ENCODE results near the gene ANKRD53. TPM values are rescaled to one million over a fixed set of nuclear protein-coding genes. Genes with fewer than 3 reads are reported as not detected.

ANKRD53 gene
- polyA plus RNA-seq, 1 donor from 2014 or later, result not detected

GRCh38 chr2:70962885-70963878, 15.2 kb upstream of the ANKRD53 start:
- Histone ChIP-seq H2AFZ (ENCODE audit: low read depth, low read length) (no peak overlapping the region), H4K20me1 (ENCODE audit: insufficient read depth) (no peaks in the 10 kb centered on the region), H3F3A (ENCODE audit: insufficient read depth, low read length, poor library complexity, severe bottlenecking) (no peaks in the 10 kb centered on the region), H3K27ac (ENCODE audit: low read length) (no peak overlapping the region), H3K4me3 (ENCODE audit: low read length) (no peak overlapping the region), H3K9ac (ENCODE audit: low read length) (no peak overlapping the region), H3K4me2 (ENCODE audit: low read length) (no peak overlapping the region), H3K36me3 (ENCODE audit: insufficient read depth, low read length) (no peaks in the 10 kb centered on the region), H3K9me3 (ENCODE audit: low read length) (no peaks in the 10 kb centered on the region), H3K27me3 (ENCODE audit: insufficient read depth, low read depth, low read length) (peaks cover 41% of the 10 kb centered on the region), H3K79me2 (replicated peaks; ENCODE audit: insufficient read depth, low read length) (no peaks in the 10 kb centered on the region), H3K9me2 (ENCODE audit: insufficient read depth, low read length) (no peaks in the 10 kb centered on the region)
- no peak for TF ChIP-seq TAF1 (IDR thresholded peaks at IDR 0.05; ENCODE audit: low read depth)
- no peak for TF ChIP-seq EP300 (conservative IDR thresholded peaks at IDR 0.05; ENCODE audit: poor library complexity, severe bottlenecking)
- no peak for TF ChIP-seq MXI1 (conservative IDR thresholded peaks at IDR 0.05; ENCODE audit: poor library complexity, severe bottlenecking)
- TF ChIP-seq REST (IDR thresholded peaks at IDR 0.05; ENCODE audit: borderline replicate concordance), result no peak
- TF ChIP-seq EZH2 (IDR thresholded peaks at IDR 0.05; ENCODE audit: borderline replicate concordance, insufficient read depth, low read length, poor library complexity, severe bottlenecking), result no peak
- no peak for TF ChIP-seq SMC3 (conservative IDR thresholded peaks at IDR 0.05; ENCODE audit: poor library complexity)
- TF ChIP-seq CTCF (IDR thresholded peaks at IDR 0.05; ENCODE audit: poor library complexity, severe bottlenecking), result no peak
- TF ChIP-seq RAD21 (conservative IDR thresholded peaks at IDR 0.05), result no peak

- Histone ChIP-seq H3K27ac (ENCODE audit: low read length) (no peak overlapping the region), H3K9me2 (ENCODE audit: insufficient read depth, low read length) (no peaks in the 10 kb centered on the region), H3F3A (ENCODE audit: insufficient read depth, low read length, poor library complexity, severe bottlenecking) (no peaks in the 10 kb centered on the region), H4K20me1 (ENCODE audit: insufficient read depth) (no peaks in the 10 kb centered on the region), H3K9ac (ENCODE audit: low read length) (no peak overlapping the region), H3K27me3 (ENCODE audit: insufficient read depth, low read depth, low read length) (peaks cover 41% of the 10 kb centered on the region), H3K9me3 (ENCODE audit: low read length) (no peaks in the 10 kb centered on the region), H3K79me2 (replicated peaks; ENCODE audit: insufficient read depth, low read length) (no peaks in the 10 kb centered on the region), H3K4me2 (ENCODE audit: low read length) (no peak overlapping the region), H3K4me3 (ENCODE audit: low read length) (no peak overlapping the region), H3K36me3 (ENCODE audit: insufficient read depth, low read length) (no peaks in the 10 kb centered on the region), H2AFZ (ENCODE audit: low read depth, low read length) (no peak overlapping the region)
- no peak for TF ChIP-seq SMC3 (conservative IDR thresholded peaks at IDR 0.05; ENCODE audit: poor library complexity)
- no peak for TF ChIP-seq POLR2AphosphoS5 (IDR thresholded peaks at IDR 0.05)
- no peak for TF ChIP-seq EP300 (conservative IDR thresholded peaks at IDR 0.05; ENCODE audit: poor library complexity, severe bottlenecking)
- no peak for TF ChIP-seq TAF1 (IDR thresholded peaks at IDR 0.05; ENCODE audit: low read depth)
- TF ChIP-seq EZH2 (IDR thresholded peaks at IDR 0.05; ENCODE audit: borderline replicate concordance, insufficient read depth, low read length, poor library complexity, severe bottlenecking), result no peak
- TF ChIP-seq RAD21 (conservative IDR thresholded peaks at IDR 0.05), result no peak
- TF ChIP-seq REST (IDR thresholded peaks at IDR 0.05; ENCODE audit: borderline replicate concordance), result no peak
- no peak for TF ChIP-seq MXI1 (conservative IDR thresholded peaks at IDR 0.05; ENCODE audit: poor library complexity, severe bottlenecking)
- TF ChIP-seq CTCF (IDR thresholded peaks at IDR 0.05; ENCODE audit: poor library complexity, severe bottlenecking), result no peak
Observed at GRCh38 chr2:70964133-70964532, 14.3 kb upstream of the ANKRD53 start.

Data from neural cell (in vitro differentiated cells).